Tibial nerve (tissue), 4 donors: ENCODE data around the gene CDC14C. TPM values are rescaled to one million over a fixed set of nuclear protein-coding genes. Genes with fewer than 3 reads are reported as not detected.

Source experiments
- DNase-seq, 2 donors: peaks; one replicate each; pipeline ENCODE4 v3.0.0-alpha.2; 2019; ENCODE audit warnings: low spot score in 2 of 2
- H3K27ac ChIP-seq, 4 donors: fragments of 200-600 bp; sonication (generic) in 3 of 4; one replicate each; pipeline ENCODE4 v1.5.1; 2017 to 2019; ENCODE audit warnings: mild to moderate bottlenecking in 1 of 4
- H3K27me3 ChIP-seq, 2 donors: fragments of 200-600 bp; sonication (generic) in 1 of 2; one replicate each; pipeline versions ENCODE4 v1.5.1 to v1.6.0; 2017 to 2019
- H3K36me3 ChIP-seq, 3 donors: fragments of 200-600 bp; sonication (generic); one replicate each; pipeline ENCODE4 v1.5.1; 2018 to 2019
- H3K4me1 ChIP-seq, 4 donors: fragments of 200-600 bp; sonication (generic) in 3 of 4; one replicate each; pipeline ENCODE4 v1.5.1; 2017 to 2019
- H3K4me3 ChIP-seq, 4 donors: fragments of 200-600 bp; sonication (generic) in 3 of 4; one replicate each; pipeline ENCODE4 v1.5.1; 2017 to 2019; ENCODE audit warnings: mild to moderate bottlenecking in 1 of 4, moderate library complexity in 1 of 4
- H3K9me3 ChIP-seq, 4 donors: fragments of 200-600 bp; sonication (generic) in 3 of 4; one replicate each; pipeline ENCODE4 v1.5.1; 2017 to 2019
- CTCF ChIP-seq, 5 experiments: fragments of 200-600 bp in 3 of 5; fragments of 450-650 bp in 2 of 5; sonication (generic) in 3 of 5; IDR thresholded peaks; one replicate each; pipeline ENCODE4 v1.5.1; 2016 to 2019; ENCODE audit warnings: antibody characterized with exemption in 5 of 5, mild to moderate bottlenecking in 3 of 5, moderate library complexity in 2 of 5
- EP300 ChIP-seq, 2 donors: sonication (generic); formaldehyde crosslinking; IDR thresholded peaks; one replicate each; pipeline ENCODE4 v1.6.1; 2017; ENCODE audit warnings: antibody characterized with exemption in 2 of 2, mild to moderate bottlenecking in 1 of 2
- POLR2A ChIP-seq, 2 donors: fragments of 450-650 bp; IDR thresholded peaks; one replicate each; pipeline ENCODE4 v1.6.1; 2017; ENCODE audit warnings: antibody characterized with exemption in 2 of 2, mild to moderate bottlenecking in 2 of 2, moderate library complexity in 2 of 2
- WGBS, 2 donors: methylation state at CpG; one replicate each; pipeline ENCODE4 v1.1.5; 2018; 5-methylcytosine and 5-hydroxymethylcytosine counted together
- total RNA-seq, 4 donors: library from RNA; depleted of rRNA; stranded (reverse); fragments of >200 nt; gene quantifications; one replicate each; pipeline ENCODE4 v1.1.0, GENCODE V29; 2016

The CDC14C gene
- total RNA-seq, 4 donors from 2014 or later: not detected

GRCh38 chr7:48976850-48977249 lies 52.5 kb downstream of the CDC14C start:
- TF ChIP-seq EP300 (IDR thresholded peaks at IDR 0.05): no peak
- TF ChIP-seq POLR2A (IDR thresholded peaks at IDR 0.05): no peak
- TF ChIP-seq CTCF (IDR thresholded peaks at IDR 0.05): no peak
- no peaks in the 10 kb centered on the region for H3K9me3 ChIP-seq
- DNase-seq: no peak
- H3K27ac ChIP-seq: no peak overlapping the region
- no peaks in the 10 kb centered on the region for H3K36me3 ChIP-seq
- H3K4me1 ChIP-seq: no peaks in the 10 kb centered on the region
- H3K4me3 ChIP-seq: no peak overlapping the region
- 68 to 70% methylated on average over 5 of the region's 5 CpGs for WGBS, 2 donors
- H3K27me3 ChIP-seq: no peaks in the 10 kb centered on the region
